Endothelial cell of umbilical vein (primary cell): ENCODE data around the gene BUB3. TPM values are rescaled to one million over a fixed set of nuclear protein-coding genes. Genes with fewer than 3 reads are reported as not detected.

ENCODE experiments used
- BruUV-seq: library from RNA; stranded (reverse); fragments of 400-500 nt; replicated peaks from 2 replicates; lab custom pipeline; 2021; lab: Mats Ljungman, UMichigan
- CTCF ChIA-PET: fragments of 300-600, 350-600 bp; sonication (Branson Sonifier 250); formaldehyde crosslinking; loops from one replicate; lab custom pipeline; 2021; ENCODE audit warnings: antibody characterized with exemption, inconsistent platforms; lab: Charles Lee
- POLR2A ChIA-PET: fragments of 300-600, 350-600 bp; sonication (Branson Sonifier 250); formaldehyde crosslinking; loops from one replicate; lab custom pipeline; 2021; ENCODE audit warnings: antibody characterized with exemption, inconsistent platforms; lab: Charles Lee
- DNase-seq: peaks from one replicate; pipeline ENCODE4 v3.0.0-alpha.2; 2011; ENCODE audit warnings: low read depth, low spot score
- FAIRE-seq: peaks from 2 replicates; lab custom pipeline; 2011; peaks lifted over from hg19 to GRCh38; lab: Jason Lieb, UNC
- H2AFZ ChIP-seq: 2 replicates; pipeline ENCODE4 v1.6.0; 2012; ENCODE audit warnings: low read depth, low read length, control low read depth, inconsistent platforms
- H3K27ac ChIP-seq: 2 replicates; pipeline ENCODE4 v1.5.1; 2011; ENCODE audit warnings: low read depth, mild to moderate bottlenecking, control low read depth, low read length, moderate library complexity; ENCODE audit not compliant: insufficient read depth
- H3K27me3 ChIP-seq, 2 experiments: 2 replicates each; pipeline versions ENCODE4 v1.6.0 to v1.6.1; 2011; ENCODE audit warnings: low read length in 2 of 2, mixed read lengths in 1 of 2; ENCODE audit not compliant: control insufficient read depth in 2 of 2, insufficient read depth in 2 of 2
- H3K36me3 ChIP-seq, 2 experiments: 2 replicates in 1 of 2; 3 replicates in 1 of 2; pipeline ENCODE4 v1.5.1; 2011; ENCODE audit warnings: low read length in 2 of 2, mild to moderate bottlenecking in 1 of 2, moderate library complexity in 1 of 2; ENCODE audit not compliant: control insufficient read depth in 2 of 2, insufficient read depth in 2 of 2; ENCODE audit errors: extremely low read depth in 1 of 2
- H3K4me1 ChIP-seq: 3 replicates; pipeline ENCODE4 v1.5.1; 2011; ENCODE audit warnings: mild to moderate bottlenecking, low read length; ENCODE audit not compliant: control insufficient read depth, insufficient read depth; ENCODE audit errors: extremely low read depth
- H3K4me2 ChIP-seq: 2 replicates; pipeline ENCODE4 v1.6.1; 2011; ENCODE audit warnings: low read length, control low read depth, mixed read lengths; ENCODE audit not compliant: insufficient read depth
- H3K4me3 ChIP-seq, 3 experiments: fragments of 200-600 bp in 1 of 3; sonication (generic), shearing (Covaris generic) in 1 of 3; replicated peaks in 1 of 3; 2 replicates each; pipeline ENCODE4 v1.5.1; 2011 to 2016; ENCODE audit warnings: control low read depth in 3 of 3, low read length in 3 of 3, mild to moderate bottlenecking in 2 of 3, inconsistent platforms in 1 of 3, low read depth in 1 of 3, moderate library complexity in 1 of 3; ENCODE audit not compliant: insufficient read depth in 1 of 3
- H3K79me2 ChIP-seq: 2 replicates; pipeline ENCODE4 v1.6.0; 2012; ENCODE audit warnings: low read length, inconsistent platforms; ENCODE audit not compliant: control insufficient read depth, insufficient read depth
- H3K9ac ChIP-seq: replicated peaks from 2 replicates; pipeline ENCODE3; 2011; ENCODE audit warnings: low read length, control low read depth; ENCODE audit not compliant: insufficient read depth; ENCODE audit errors: extremely low read depth
- H3K9me1 ChIP-seq: replicated peaks from 3 replicates; pipeline ENCODE4 v1.6.0; 2011; ENCODE audit warnings: mild to moderate bottlenecking, low read length; ENCODE audit not compliant: control insufficient read depth, insufficient read depth; ENCODE audit errors: extremely low read depth
- H3K9me3 ChIP-seq: replicated peaks from 2 replicates; pipeline ENCODE4 v1.5.1; 2012; ENCODE audit warnings: low read length, inconsistent platforms; ENCODE audit not compliant: control insufficient read depth, insufficient read depth
- H4K20me1 ChIP-seq: replicated peaks from 2 replicates; pipeline ENCODE3; 2011; ENCODE audit warnings: mild to moderate bottlenecking, low read length; ENCODE audit not compliant: control insufficient read depth, insufficient read depth; ENCODE audit errors: extremely low read depth
- EZH2 ChIP-seq: IDR thresholded peaks from 2 replicates; pipeline ENCODE4 v1.6.1; 2012; ENCODE audit warnings: borderline replicate concordance, low read depth, mild to moderate bottlenecking, moderate library complexity, low read length, inconsistent platforms; ENCODE audit not compliant: severe bottlenecking
- FOS ChIP-seq: IDR thresholded peaks from 2 replicates; pipeline ENCODE4 v1.6.1; 2011; ENCODE audit warnings: mild to moderate bottlenecking, low read length, moderate library complexity, borderline replicate concordance; ENCODE audit not compliant: insufficient read depth
- GATA2 ChIP-seq: IDR thresholded peaks from 2 replicates; pipeline ENCODE4 v1.7.0; 2011; ENCODE audit warnings: low read depth, mild to moderate bottlenecking, moderate library complexity, mixed read lengths, low read length; ENCODE audit not compliant: insufficient read length, insufficient read depth
- JUN ChIP-seq: IDR thresholded peaks from 2 replicates; pipeline ENCODE4 v1.6.1; 2011; ENCODE audit warnings: borderline replicate concordance, low read depth; ENCODE audit not compliant: insufficient read length, insufficient read depth
- MAX ChIP-seq: IDR thresholded peaks from 2 replicates; pipeline ENCODE4 v1.6.1; 2011; ENCODE audit not compliant: insufficient read depth, insufficient read length
- POLR2A ChIP-seq: IDR thresholded peaks from 2 replicates; pipeline ENCODE4 v1.6.1; 2012; ENCODE audit warnings: low read depth, mild to moderate bottlenecking, control low read depth, low read length
- dilution Hi-C: fragments of 300-500 bp; cut with MboI; formaldehyde crosslinking; loops from one replicate; pipeline ENCODE4 v1.15.0; 2019; ENCODE audit warnings: low sequenced_read_pairs; ENCODE audit not compliant: extremely low pct_ligation_motif_present
- intact Hi-C: fragments of 100-400 bp; cut with micrococcal nuclease; formaldehyde crosslinking; loops from one replicate; pipeline ENCODE4 v1.10.0; 2022
- polyA plus RNA-seq, 4 experiments: library from polyadenylated mRNA; depleted of rRNA in 3 of 4; stranded (reverse) in 3 of 4; unstranded in 1 of 4; fragments of >200 nt; gene quantifications; 2 replicates each; pipeline versions ENCODE4 v1.2.1 to v1.2.3, GENCODE V29; 2011 to 2012; ENCODE audit warnings: missing spikeins in 1 of 4
- total RNA-seq: library from RNA; stranded (reverse); gene quantifications from 2 replicates; pipeline ENCODE4 v1.2.3, GENCODE V29; 2021
- TF ChIP-seq, protein P1 (sequence below), 2 donors: IDR thresholded peaks; 1 replicate in 1 of 2; 2 replicates in 1 of 2; pipeline ENCODE4 v1.5.1; 2011; ENCODE audit warnings: low read length in 2 of 2, mild to moderate bottlenecking in 2 of 2, moderate library complexity in 2 of 2, control low read depth in 1 of 2, inconsistent platforms in 1 of 2, low read depth in 1 of 2; ENCODE audit not compliant: insufficient read depth in 1 of 2; ENCODE audit errors: extremely low read depth in 1 of 2

The BUB3 gene
- total and polyA plus RNA-seq, 2 donors (not counting 3 experiments of a cell fraction or from before 2014, with no cell fraction given) = 156 to 193 TPM

- H3K27me3 ChIP-seq = peaks cover 83 to 85% of the 10 kb centered on the region in 2 experiments
- no peak overlapping the region for H2AFZ ChIP-seq
- ChIA-PET POLR2A (no interaction called here), CTCF (interaction anchor here (0.9 to 2.9 kb wide), 8 partner anchors 16 to 1254 kb away, joined by 3 to 20 read pairs (median 4); partner anchors contain the start of gene BUB3)
- intact Hi-C loops = loop anchor here (5.0 kb wide), 2 partner anchors 487 to 833 kb away; no protein-coding TSS in a partner anchor
- no peaks in the 10 kb centered on the region for H3K9me1 ChIP-seq
- no peak overlapping the region for H3K4me3 ChIP-seq
- peaks cover 10% of the 10 kb centered on the region for H3K4me1 ChIP-seq
- FAIRE-seq (no peak), DNase-seq (no peak)
- H3K79me2 ChIP-seq = no peaks in the 10 kb centered on the region
- H4K20me1 ChIP-seq = no peaks in the 10 kb centered on the region
- no TSS peak for BruUV-seq
- TF ChIP-seq FOS (no peak), GATA2 (no peak), EZH2 (no peak), JUN (no peak), POLR2A (no peak), MAX (no peak)
- TF ChIP-seq, protein P1, sequence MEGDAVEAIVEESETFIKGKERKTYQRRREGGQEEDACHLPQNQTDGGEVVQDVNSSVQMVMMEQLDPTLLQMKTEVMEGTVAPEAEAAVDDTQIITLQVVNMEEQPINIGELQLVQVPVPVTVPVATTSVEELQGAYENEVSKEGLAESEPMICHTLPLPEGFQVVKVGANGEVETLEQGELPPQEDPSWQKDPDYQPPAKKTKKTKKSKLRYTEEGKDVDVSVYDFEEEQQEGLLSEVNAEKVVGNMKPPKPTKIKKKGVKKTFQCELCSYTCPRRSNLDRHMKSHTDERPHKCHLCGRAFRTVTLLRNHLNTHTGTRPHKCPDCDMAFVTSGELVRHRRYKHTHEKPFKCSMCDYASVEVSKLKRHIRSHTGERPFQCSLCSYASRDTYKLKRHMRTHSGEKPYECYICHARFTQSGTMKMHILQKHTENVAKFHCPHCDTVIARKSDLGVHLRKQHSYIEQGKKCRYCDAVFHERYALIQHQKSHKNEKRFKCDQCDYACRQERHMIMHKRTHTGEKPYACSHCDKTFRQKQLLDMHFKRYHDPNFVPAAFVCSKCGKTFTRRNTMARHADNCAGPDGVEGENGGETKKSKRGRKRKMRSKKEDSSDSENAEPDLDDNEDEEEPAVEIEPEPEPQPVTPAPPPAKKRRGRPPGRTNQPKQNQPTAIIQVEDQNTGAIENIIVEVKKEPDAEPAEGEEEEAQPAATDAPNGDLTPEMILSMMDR (IDR thresholded peaks at IDR 0.05; ENCODE audit: extremely low read depth in 1 of 2, insufficient read depth in 1 of 2, low read depth in 1 of 2, low read length in 2 of 2) = no peak
- no peak overlapping the region for H3K27ac ChIP-seq
- no peak overlapping the region for H3K9ac ChIP-seq
- H3K4me2 ChIP-seq = no peak overlapping the region
- dilution Hi-C loops = no loop called here
- H3K9me3 ChIP-seq = no peaks in the 10 kb centered on the region
- H3K36me3 ChIP-seq = no peaks in the 10 kb centered on the region
Measured at GRCh38 chr10:123134343-123134914, 19.8 kb upstream of the BUB3 start.
